GM12878 (cell line): ENCODE results near the gene RASGRF1. TPM values are rescaled to one million over a fixed set of nuclear protein-coding genes. Genes with fewer than 3 reads are reported as not detected.

Experiments
- ATAC-seq: fragments of 200-7000 bp; cut with Tn5 transposase; 3 replicates; pipeline ENCODE4 v1.9.1; 2020; ENCODE audit warnings: mild to moderate bottlenecking, moderate library complexity
- BruUV-seq: library from RNA; stranded (reverse); fragments of 400-500 nt; replicated peaks from 2 replicates; lab custom pipeline; 2021; lab: Mats Ljungman, UMichigan
- CTCF ChIA-PET: fragments of 300-600 bp; sonication (Branson Sonifier 250); formaldehyde crosslinking; extraction: SDS; loops from one replicate; lab custom pipeline; 2021; ENCODE audit warnings: inconsistent platforms; lab: Yijun Ruan, JAX
- POLR2A ChIA-PET: fragments of 350-600 bp; formaldehyde crosslinking; extraction: SDS; loops from one replicate; lab custom pipeline; 2021; ENCODE audit warnings: inconsistent platforms; lab: Charles Lee
- RAD21 ChIA-PET: fragments of 300-600 bp; sonication (Branson Sonifier 250); formaldehyde crosslinking; loops from one replicate; lab custom pipeline; 2023; ENCODE audit warnings: antibody characterized with exemption; ENCODE audit not compliant: unreplicated experiment; lab: Charles Lee
- SMC1A ChIA-PET: fragments of 300-600 bp; sonication (Branson Sonifier 250); formaldehyde crosslinking; loops from one replicate; lab custom pipeline; 2023; ENCODE audit not compliant: unreplicated experiment, uncharacterized antibody; lab: Charles Lee
- DNase-seq: peaks from one replicate; pipeline ENCODE4 v3.0.0-alpha.2; 2011; ENCODE audit warnings: low read depth, low spot score
- FAIRE-seq: peaks from 3 replicates; lab custom pipeline; 2011; peaks lifted over from hg19 to GRCh38; lab: Jason Lieb, UNC
- H2AFZ ChIP-seq: 2 replicates; pipeline ENCODE4 v1.6.0; 2011; ENCODE audit warnings: low read depth, low read length, control low read depth; ENCODE audit not compliant: control insufficient read depth
- H3K27ac ChIP-seq: 2 replicates; pipeline ENCODE4 v1.5.1; 2011; ENCODE audit warnings: control low read depth; ENCODE audit not compliant: control insufficient read depth, insufficient read depth
- H3K27me3 ChIP-seq, 2 experiments: replicated peaks in 1 of 2; 2 replicates each; pipeline versions ENCODE4 v1.6.0 to v1.6.1; 2011; ENCODE audit warnings: low read length in 1 of 2; ENCODE audit not compliant: control insufficient read depth in 2 of 2, insufficient read depth in 2 of 2
- H3K36me3 ChIP-seq, 2 experiments: 2 replicates each; pipeline ENCODE4 v1.5.1; 2011; ENCODE audit warnings: low read length in 1 of 2; ENCODE audit not compliant: control insufficient read depth in 2 of 2, insufficient read depth in 2 of 2
- H3K4me1 ChIP-seq: 2 replicates; pipeline ENCODE4 v1.6.1; 2011; ENCODE audit warnings: mild to moderate bottlenecking, low read length, moderate library complexity, mixed read lengths; ENCODE audit not compliant: control insufficient read depth, insufficient read depth
- H3K4me2 ChIP-seq: 2 replicates; pipeline ENCODE4 v1.6.0; 2011; ENCODE audit warnings: control low read depth; ENCODE audit not compliant: control insufficient read depth, insufficient read depth
- H3K4me3 ChIP-seq: fragments of 200-600 bp; sonication (generic); 2 replicates; pipeline ENCODE4 v1.5.1; 2016
- H3K79me2 ChIP-seq: 2 replicates; pipeline ENCODE4 v1.6.0; 2011; ENCODE audit warnings: low read length; ENCODE audit not compliant: control insufficient read depth, insufficient read depth
- H3K9ac ChIP-seq: 2 replicates; pipeline ENCODE4 v1.8.0; 2011; ENCODE audit warnings: low read length, control low read depth, mixed read lengths; ENCODE audit not compliant: control insufficient read depth, insufficient read depth
- H3K9me3 ChIP-seq: replicated peaks from 3 replicates; pipeline ENCODE4 v1.5.1; 2011; ENCODE audit warnings: mild to moderate bottlenecking, low read length; ENCODE audit not compliant: control insufficient read depth, insufficient read depth
- H4K20me1 ChIP-seq: 2 replicates; pipeline ENCODE4 v1.6.0; 2011; ENCODE audit not compliant: control insufficient read depth, insufficient read depth
- IRF5 ChIP-seq: fragments of 450-650 bp; IDR thresholded peaks from 2 replicates; pipeline ENCODE4 v1.6.1; 2017; ENCODE audit warnings: borderline replicate concordance
- PAX5 ChIP-seq: IDR thresholded peaks from 2 replicates; pipeline ENCODE4 v1.6.1; 2011; ENCODE audit warnings: low read depth, low read length, borderline replicate concordance
- ZNF622 ChIP-seq: fragments of 450-650 bp; IDR thresholded peaks from 2 replicates; pipeline ENCODE4 v1.6.1; 2017; ENCODE audit warnings: mild to moderate bottlenecking, inconsistent platforms
- WGBS: methylation state at CpG from one replicate; pipeline ENCODE4 v1.1.6; 2016; ENCODE audit warnings: low lambda C conversion rate; ENCODE audit not compliant: insufficient replicate concordance, insufficient coverage; ENCODE audit errors: missing lambda C conversion rate; 5-methylcytosine and 5-hydroxymethylcytosine counted together
- in situ Hi-C: fragments of 300-500 bp; cut with MboI; formaldehyde crosslinking; loops from 9 replicates; pipeline ENCODE4 v1.14.3; 2018; ENCODE audit warnings: mixed read lengths
- intact Hi-C: fragments of 100-400 bp; cut with micrococcal nuclease; formaldehyde crosslinking; loops from one replicate; pipeline ENCODE4 v1.14.2; 2022; ENCODE audit not compliant: unreplicated experiment
- polyA plus RNA-seq, 11 experiments: library from polyadenylated mRNA; depleted of rRNA in 4 of 11; unstranded in 6 of 11; stranded (reverse) in 5 of 11; fragments of >200 nt; fragmentation: Nextera tagmentation in 4 of 11; fragmentation: Illumina TruSeq in 1 of 11; extraction: Ambion mirVana in 4 of 11; extraction: Trizol in 1 of 11; gene quantifications; 1 replicate in 1 of 11; 2 replicates in 10 of 11; pipeline versions ENCODE4 v1.2.1 to v1.2.3, GENCODE V29; 2011 to 2016; ENCODE audit warnings: inconsistent platforms in 2 of 11, missing spikeins in 2 of 11, low read depth in 1 of 11
- total RNA-seq, 4 experiments: library from RNA; depleted of rRNA in 3 of 4; stranded (reverse); fragments of >200 nt in 3 of 4; fragmentation: Illumina TruSeq in 1 of 4; extraction: Trizol in 1 of 4; gene quantifications; 2 replicates each; pipeline versions ENCODE4 v1.2.1 to v1.2.3, GENCODE V29; 2013 to 2021
- TF ChIP-seq, protein P1 (sequence below): fragments of 450-650 bp; IDR thresholded peaks from 2 replicates; pipeline ENCODE4 v1.6.1; 2016; ENCODE audit warnings: mild to moderate bottlenecking

RASGRF1 gene
- total and polyA plus RNA-seq, 10 of the 15 experiments (the other 5 are each of a cell fraction or from before 2014, with no cell fraction given), result 0.20 to 1.9 (median 0.86) TPM

DNA sequence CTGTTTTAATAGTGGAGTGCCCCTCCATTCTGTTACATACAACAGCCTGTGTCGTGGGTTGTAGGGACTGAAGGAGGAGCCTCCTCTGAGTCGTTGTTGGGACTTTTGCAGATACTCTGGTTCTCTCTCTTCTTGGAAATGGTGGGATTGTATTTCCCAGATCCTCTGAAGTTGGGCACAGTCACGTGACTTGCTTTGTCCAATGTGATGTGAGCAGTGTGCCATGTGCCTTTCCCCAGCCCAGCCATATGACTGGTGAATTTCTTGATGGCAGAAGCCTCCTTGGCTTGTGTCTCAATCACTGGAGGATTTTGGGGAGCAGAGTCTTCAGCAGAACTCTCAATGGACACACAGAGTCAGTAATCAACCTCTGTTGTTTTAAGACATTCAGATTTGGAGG is 36.2 kb downstream of the RASGRF1 start (continued):
- TF ChIP-seq ZNF622 (no peak), PAX5 (no peak)

- Histone ChIP-seq H3K79me2 (no peaks in the 10 kb centered on the region), H4K20me1 (no peaks in the 10 kb centered on the region), H3K9me3 (no peaks in the 10 kb centered on the region), H3K4me1 (no peaks in the 10 kb centered on the region), H3K4me2 (no peak overlapping the region), H3K36me3 (no peaks in the 10 kb centered on the region), H3K27me3 (peaks cover 3 to 5% of the 10 kb centered on the region in 2 experiments; a peak in 2 of 4 replicates), H3K9ac (no peak overlapping the region), H2AFZ (no peak overlapping the region), H3K27ac (no peak overlapping the region), H3K4me3 (no peak overlapping the region)
- RAD21 ChIA-PET, result no interaction called here
- no TSS peak for BruUV-seq
- POLR2A ChIA-PET, result no interaction called here
- ATAC-seq (no peak), FAIRE-seq (no peak), DNase-seq (no peak)
- 12% methylated on average over 2 of the region's 2 CpGs for WGBS
- CTCF ChIA-PET, result no interaction called here
- in situ Hi-C loops, result no loop called here
- no peak for TF ChIP-seq IRF5
- TF ChIP-seq, protein P1, sequence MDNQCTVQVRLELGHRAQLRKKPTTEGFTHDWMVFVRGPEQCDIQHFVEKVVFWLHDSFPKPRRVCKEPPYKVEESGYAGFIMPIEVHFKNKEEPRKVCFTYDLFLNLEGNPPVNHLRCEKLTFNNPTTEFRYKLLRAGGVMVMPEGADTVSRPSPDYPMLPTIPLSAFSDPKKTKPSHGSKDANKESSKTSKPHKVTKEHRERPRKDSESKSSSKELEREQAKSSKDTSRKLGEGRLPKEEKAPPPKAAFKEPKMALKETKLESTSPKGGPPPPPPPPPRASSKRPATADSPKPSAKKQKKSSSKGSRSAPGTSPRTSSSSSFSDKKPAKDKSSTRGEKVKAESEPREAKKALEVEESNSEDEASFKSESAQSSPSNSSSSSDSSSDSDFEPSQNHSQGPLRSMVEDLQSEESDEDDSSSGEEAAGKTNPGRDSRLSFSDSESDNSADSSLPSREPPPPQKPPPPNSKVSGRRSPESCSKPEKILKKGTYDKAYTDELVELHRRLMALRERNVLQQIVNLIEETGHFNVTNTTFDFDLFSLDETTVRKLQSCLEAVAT, result no peak
- SMC1A ChIA-PET, result interaction anchor here (0.6 to 0.7 kb wide), 2 partner anchors 45 to 153 kb away, joined by 3 read pairs; no protein-coding TSS in a partner anchor
- intact Hi-C loops, result no loop called here
Measured at GRCh38 chr15:79053894-79054293, 36.7 kb downstream of the RASGRF1 start.
